ENCODE measurements around the gene RHPN2. TPM values are rescaled to one million over a fixed set of nuclear protein-coding genes. Genes with fewer than 3 reads are reported as not detected.

Gene RHPN2
- polyA plus RNA-seq, 1 donor = 34.4 TPM

DNA sequence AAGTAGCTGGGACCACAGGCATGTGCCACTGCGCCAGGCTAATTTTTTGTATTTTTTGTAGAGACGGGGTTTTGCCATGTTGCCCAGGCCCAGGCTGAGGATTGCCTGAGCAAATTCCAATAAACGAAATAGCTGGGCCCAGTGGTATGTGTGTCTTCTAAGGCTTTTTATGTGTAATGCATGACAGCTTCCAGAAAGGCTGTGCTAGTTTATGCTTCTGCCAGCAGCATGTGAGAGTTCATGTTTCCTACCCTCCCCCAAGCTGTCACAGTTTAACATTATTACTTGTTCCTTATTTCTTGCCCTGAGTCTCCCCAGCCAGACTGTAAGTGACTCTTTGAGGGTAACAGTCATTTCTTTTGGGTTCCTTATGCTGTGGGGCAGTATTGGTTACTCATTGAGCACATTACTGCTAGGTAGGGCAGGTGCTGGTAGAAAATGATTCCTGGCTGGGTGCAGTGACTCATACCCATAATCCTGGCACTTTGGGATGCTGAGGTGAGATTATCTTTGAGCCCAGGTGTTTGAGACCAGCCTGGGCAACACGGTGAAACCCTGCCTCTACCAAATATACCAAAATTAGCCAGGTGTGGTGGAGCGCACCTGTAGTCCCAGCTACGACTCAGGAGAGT is 29.9 kb upstream of the RHPN2 start:
- H3K27me3 ChIP-seq (ENCODE audit: control insufficient read depth, insufficient read depth, low read length) = no peaks in the 10 kb centered on the region
- no peak overlapping the region for H3K27ac ChIP-seq (ENCODE audit: low read length)
- no peak overlapping the region for H3K4me3 ChIP-seq (ENCODE audit: low read length)
- peaks cover 74% of the 10 kb centered on the region for H3K36me3 ChIP-seq (ENCODE audit: control insufficient read depth, insufficient read depth, low read length)
- no peaks in the 10 kb centered on the region for H3K4me1 ChIP-seq (ENCODE audit: control insufficient read depth, insufficient read depth, low read length)
- no peak for DNase-seq
- no CpG with 5 or more reads among the region's 6 CpGs for WGBS (ENCODE audit: insufficient coverage, low lambda C conversion rate)
- H3K9me3 ChIP-seq (ENCODE audit: control insufficient read depth, low read depth, low read length) = peaks cover 2% of the 10 kb centered on the region

DNA sequence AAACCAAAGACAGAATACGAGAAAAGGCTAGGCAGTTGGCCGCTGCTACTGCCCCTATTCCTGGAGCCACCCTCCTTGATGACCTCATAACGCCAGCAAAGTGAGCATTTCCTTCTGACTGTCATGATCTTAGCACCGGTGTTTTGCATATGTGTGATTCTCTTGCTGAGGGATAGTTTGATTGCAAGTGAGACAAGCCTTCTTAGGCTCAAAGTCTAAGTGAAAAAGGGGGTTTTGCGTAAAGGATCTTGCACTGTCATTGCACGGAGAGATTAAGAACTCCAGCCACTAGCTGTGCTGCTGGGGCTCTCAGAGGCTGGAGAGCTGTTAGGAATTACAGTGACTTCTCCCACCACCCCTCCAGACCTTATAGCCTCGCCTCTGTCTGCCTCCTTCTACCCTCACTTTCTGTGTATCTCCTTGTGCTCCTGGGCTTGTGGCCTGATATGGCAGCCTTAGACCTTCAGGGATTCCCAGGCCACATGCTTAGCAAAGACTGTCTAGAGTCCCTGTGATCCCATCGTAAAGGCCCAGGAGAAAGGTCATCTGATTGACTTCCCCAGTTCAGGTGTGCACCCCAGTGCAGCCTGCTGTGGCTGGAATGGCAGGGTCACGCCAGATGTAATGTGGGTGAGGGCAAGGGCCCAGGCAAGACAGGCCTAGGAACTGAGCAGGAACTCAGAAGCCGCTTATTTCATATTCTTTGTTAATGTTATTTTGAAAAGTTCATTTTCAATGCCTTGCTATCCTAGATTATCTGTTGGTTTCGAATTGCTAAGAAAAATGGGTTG is 28.9 kb upstream of the RHPN2 start:
- Histone ChIP-seq H3K36me3 (ENCODE audit: control insufficient read depth, insufficient read depth, low read length) (peaks cover 75% of the 10 kb centered on the region), H3K4me1 (ENCODE audit: control insufficient read depth, insufficient read depth, low read length) (peaks cover 5% of the 10 kb centered on the region), H3K9me3 (ENCODE audit: control insufficient read depth, low read depth, low read length) (no peaks in the 10 kb centered on the region), H3K27me3 (ENCODE audit: control insufficient read depth, insufficient read depth, low read length) (no peaks in the 10 kb centered on the region), H3K4me3 (ENCODE audit: low read length) (no peak overlapping the region), H3K27ac (ENCODE audit: low read length) (no peak overlapping the region)
- no peak for DNase-seq
- WGBS (ENCODE audit: insufficient coverage, low lambda C conversion rate) = 60% methylated on average over 1 of the region's 11 CpGs

DNA sequence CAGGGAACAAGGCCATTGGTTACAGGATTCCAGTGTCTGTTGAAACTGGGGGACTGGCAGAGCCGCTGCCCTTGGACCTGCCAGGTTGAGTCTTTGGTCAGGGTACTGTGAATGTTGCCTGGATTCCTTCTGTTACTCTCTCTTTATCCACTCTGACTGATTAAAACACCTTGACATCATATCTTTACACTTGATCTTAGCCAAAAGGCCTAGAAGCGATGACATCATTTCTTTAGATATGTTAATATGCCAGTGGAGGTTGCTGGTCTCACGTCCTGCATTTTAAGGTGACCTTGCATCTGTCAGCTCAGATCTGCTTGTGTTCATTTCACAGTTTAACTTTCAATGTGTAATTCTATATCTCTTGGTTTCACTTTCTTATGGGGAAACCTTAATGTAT is 25.5 kb upstream of the RHPN2 start:
- no peak for DNase-seq
- H3K4me1 ChIP-seq (ENCODE audit: control insufficient read depth, insufficient read depth, low read length) = peaks cover 11% of the 10 kb centered on the region
- peaks cover 55% of the 10 kb centered on the region for H3K36me3 ChIP-seq (ENCODE audit: control insufficient read depth, insufficient read depth, low read length)
- no CpG with 5 or more reads among the region's 3 CpGs for WGBS (ENCODE audit: insufficient coverage, low lambda C conversion rate)
- no peak overlapping the region for H3K27ac ChIP-seq (ENCODE audit: low read length)
- H3K9me3 ChIP-seq (ENCODE audit: control insufficient read depth, low read depth, low read length) = no peaks in the 10 kb centered on the region
- H3K27me3 ChIP-seq (ENCODE audit: control insufficient read depth, insufficient read depth, low read length) = no peaks in the 10 kb centered on the region
- H3K4me3 ChIP-seq (ENCODE audit: low read length) = no peak overlapping the region

DNA sequence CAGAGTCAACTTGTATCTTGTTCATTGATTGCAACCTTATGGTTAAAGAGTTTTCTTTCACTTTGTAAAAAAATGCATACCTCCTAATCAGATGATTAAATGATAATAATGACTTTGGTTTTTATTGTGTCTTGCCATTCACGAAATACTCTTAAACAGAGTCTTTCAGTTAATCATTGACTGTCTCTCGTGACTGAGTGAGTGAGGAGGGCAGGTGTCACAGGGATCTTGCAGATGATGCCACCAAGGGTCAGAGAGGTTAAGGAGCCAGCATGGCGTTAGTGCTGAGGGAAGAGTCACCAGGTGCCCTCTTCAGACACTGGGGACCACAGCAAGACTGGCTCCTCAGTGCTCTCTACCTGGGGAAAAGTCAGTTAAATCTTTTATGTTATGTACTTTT is 24.3 kb upstream of the RHPN2 start:
- Histone ChIP-seq H3K4me3 (ENCODE audit: low read length) (no peak overlapping the region), H3K4me1 (ENCODE audit: control insufficient read depth, insufficient read depth, low read length) (peaks cover 15% of the 10 kb centered on the region), H3K27ac (ENCODE audit: low read length) (peak overlapping the region; percentile 43), H3K36me3 (ENCODE audit: control insufficient read depth, insufficient read depth, low read length) (peaks cover 44% of the 10 kb centered on the region), H3K9me3 (ENCODE audit: control insufficient read depth, low read depth, low read length) (no peaks in the 10 kb centered on the region), H3K27me3 (ENCODE audit: control insufficient read depth, insufficient read depth, low read length) (no peaks in the 10 kb centered on the region)
- peak; percentile 43 to 70 for DNase-seq
- no CpG with 5 or more reads among the region's 3 CpGs for WGBS (ENCODE audit: insufficient coverage, low lambda C conversion rate)

DNA sequence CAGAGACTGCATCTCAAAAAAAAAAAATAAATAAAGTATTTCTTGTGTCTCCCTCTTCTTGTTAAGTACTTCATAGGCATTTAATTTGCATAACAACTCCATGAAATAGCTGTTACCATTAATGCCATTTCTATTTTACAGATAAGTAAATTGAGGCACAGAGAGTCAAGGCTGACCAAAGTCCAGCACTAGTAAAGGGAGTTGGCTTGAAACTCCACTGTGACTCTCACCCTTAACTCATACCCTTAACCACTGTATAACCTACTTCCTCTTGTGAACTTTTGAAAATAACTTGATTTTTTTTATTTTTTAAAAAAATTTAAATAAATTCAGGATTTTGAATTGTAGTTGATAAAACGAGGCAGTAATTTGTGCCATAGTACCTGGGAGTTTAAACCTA is 22.3 kb upstream of the RHPN2 start:
- peaks cover 28% of the 10 kb centered on the region for H3K36me3 ChIP-seq (ENCODE audit: control insufficient read depth, insufficient read depth, low read length)
- WGBS (ENCODE audit: insufficient coverage, low lambda C conversion rate) = 100% methylated on average over 1 of the region's 1 CpG
- H3K4me1 ChIP-seq (ENCODE audit: control insufficient read depth, insufficient read depth, low read length) = peaks cover 21% of the 10 kb centered on the region
- no peak overlapping the region for H3K27ac ChIP-seq (ENCODE audit: low read length)
- no peaks in the 10 kb centered on the region for H3K9me3 ChIP-seq (ENCODE audit: control insufficient read depth, low read depth, low read length)
- H3K4me3 ChIP-seq (ENCODE audit: low read length) = no peak overlapping the region
- no peak for DNase-seq
- H3K27me3 ChIP-seq (ENCODE audit: control insufficient read depth, insufficient read depth, low read length) = no peaks in the 10 kb centered on the region

DNA sequence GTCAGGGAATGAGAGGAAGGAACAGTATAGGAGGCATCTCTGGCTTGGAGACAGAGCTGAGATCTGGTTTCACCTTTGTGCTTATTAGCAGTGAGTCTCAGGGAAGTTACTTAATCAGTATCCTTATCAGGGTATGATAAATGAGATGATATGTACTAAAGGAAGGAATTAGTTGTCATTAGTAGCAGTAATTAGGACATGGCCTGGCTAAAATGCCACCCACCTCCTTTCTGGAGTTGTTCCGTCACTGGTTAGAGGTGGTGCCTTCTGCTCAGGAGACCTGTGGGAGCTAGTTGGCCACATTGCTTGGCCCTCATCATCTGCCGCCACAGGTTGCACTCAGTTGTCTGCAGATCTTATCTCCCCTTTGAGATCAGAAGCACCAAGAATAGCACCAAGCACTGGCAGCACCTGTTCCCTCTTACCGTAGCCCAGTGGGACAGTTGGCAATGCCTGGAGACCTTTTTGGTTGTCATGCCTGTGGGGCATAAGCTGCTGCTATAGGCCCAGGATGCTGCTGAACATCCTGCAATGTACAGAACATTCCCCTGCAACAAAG is 21.0 kb upstream of the RHPN2 start:
- H3K27ac ChIP-seq (ENCODE audit: low read length) = peak overlapping the region; percentile 47
- no peak overlapping the region for H3K4me3 ChIP-seq (ENCODE audit: low read length)
- H3K4me1 ChIP-seq (ENCODE audit: control insufficient read depth, insufficient read depth, low read length) = peaks cover 21% of the 10 kb centered on the region
- WGBS (ENCODE audit: insufficient coverage, low lambda C conversion rate) = no CpG with 5 or more reads among the region's 3 CpGs
- H3K36me3 ChIP-seq (ENCODE audit: control insufficient read depth, insufficient read depth, low read length) = peaks cover 20% of the 10 kb centered on the region
- H3K9me3 ChIP-seq (ENCODE audit: control insufficient read depth, low read depth, low read length) = no peaks in the 10 kb centered on the region
- DNase-seq = no peak
- H3K27me3 ChIP-seq (ENCODE audit: control insufficient read depth, insufficient read depth, low read length) = no peaks in the 10 kb centered on the region

DNA sequence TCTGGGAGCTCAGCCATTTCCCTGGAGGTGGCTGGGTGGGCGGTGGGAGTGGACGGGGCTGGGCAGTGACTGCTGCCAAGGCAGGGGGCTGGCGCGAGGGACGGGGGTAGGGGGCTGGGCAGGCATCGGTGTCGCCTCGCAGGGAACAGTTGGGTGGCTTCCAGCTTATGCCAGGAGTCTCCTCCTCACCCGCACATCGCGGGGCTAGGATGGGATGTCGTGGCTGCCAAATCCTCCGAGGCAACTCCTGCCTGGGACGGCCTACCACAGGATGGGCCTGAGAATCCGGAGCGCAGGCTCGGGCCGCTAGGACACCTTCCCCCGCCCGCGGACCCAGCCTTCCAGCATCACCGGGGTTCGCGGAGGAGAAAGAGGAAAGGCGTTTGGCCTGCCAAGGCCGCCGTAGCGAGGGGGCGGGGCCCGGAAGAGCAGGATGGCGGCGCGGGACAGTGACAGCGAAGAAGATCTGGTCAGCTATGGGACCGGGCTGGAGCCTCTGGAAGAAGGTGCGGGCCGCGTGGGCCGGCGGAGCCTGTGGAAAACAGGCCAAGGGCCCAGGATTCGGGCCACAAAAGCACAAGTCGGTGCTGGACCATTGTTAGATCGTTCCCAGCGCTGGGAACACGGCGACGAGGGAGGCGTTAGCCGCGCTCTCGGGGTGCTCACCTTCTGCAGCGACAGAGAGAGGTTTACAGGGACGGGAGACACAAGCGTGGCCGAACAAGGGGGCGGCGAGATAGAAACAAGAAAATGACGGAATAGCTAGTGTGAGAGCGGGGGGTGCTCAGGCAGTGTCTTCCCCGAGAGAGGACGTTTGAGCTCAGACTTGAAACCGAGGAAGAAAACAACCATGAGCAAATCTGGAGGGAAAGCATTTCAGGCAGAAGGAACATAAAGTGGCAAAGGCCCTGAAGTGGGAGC is 16.3 kb upstream of the RHPN2 start, which contains the start of gene GPATCH1:
TSS of gene GPATCH1 (plus strand) at position 421 of the 921 bp plus-strand sequence. CDS start at position 434, 13 bp downstream.
- peak; percentile 79 to 89 for DNase-seq
- Histone ChIP-seq H3K4me3 (ENCODE audit: low read length) (peak within 1 kb of the TSS; percentile 82), H3K27ac (ENCODE audit: low read length) (peak within 1 kb of the TSS; percentile 73), H3K27me3 (ENCODE audit: control insufficient read depth, insufficient read depth, low read length) (no peaks in the 10 kb centered on the region), H3K4me1 (ENCODE audit: control insufficient read depth, insufficient read depth, low read length) (peaks cover 31% of the 10 kb centered on the region), H3K9me3 (ENCODE audit: control insufficient read depth, low read depth, low read length) (no peaks in the 10 kb centered on the region), H3K36me3 (ENCODE audit: control insufficient read depth, insufficient read depth, low read length) (no peaks in the 10 kb centered on the region)
- WGBS (ENCODE audit: insufficient coverage, low lambda C conversion rate) = no CpG with 5 or more reads among the region's 62 CpGs

DNA sequence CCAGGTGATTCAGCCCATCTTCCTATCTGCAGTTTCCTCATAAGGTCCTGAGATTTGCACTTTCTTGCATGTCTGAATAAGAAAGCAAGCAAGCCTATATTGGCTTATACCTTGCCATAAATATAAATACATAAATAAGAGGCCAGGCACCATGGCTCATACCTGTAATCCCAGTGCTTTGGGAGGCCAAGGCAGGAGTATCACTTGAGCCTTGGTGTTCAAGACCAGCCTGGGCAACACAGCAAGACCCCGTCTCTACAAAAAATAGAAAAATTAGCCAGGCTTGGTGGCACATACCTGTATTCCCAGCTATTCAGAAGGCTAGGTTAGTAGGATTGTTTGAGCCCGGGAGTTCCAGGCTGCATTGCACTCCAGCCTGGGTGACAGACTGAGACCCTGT is 10.8 kb upstream of the RHPN2 start:
- Histone ChIP-seq H3K36me3 (ENCODE audit: control insufficient read depth, insufficient read depth, low read length) (no peaks in the 10 kb centered on the region), H3K4me1 (ENCODE audit: control insufficient read depth, insufficient read depth, low read length) (peaks cover 16% of the 10 kb centered on the region), H3K9me3 (ENCODE audit: control insufficient read depth, low read depth, low read length) (no peaks in the 10 kb centered on the region), H3K27ac (ENCODE audit: low read length) (no peak overlapping the region), H3K4me3 (ENCODE audit: low read length) (no peak overlapping the region), H3K27me3 (ENCODE audit: control insufficient read depth, insufficient read depth, low read length) (no peaks in the 10 kb centered on the region)
- no CpG with 5 or more reads among the region's 2 CpGs for WGBS (ENCODE audit: insufficient coverage, low lambda C conversion rate)
- no peak for DNase-seq

DNA sequence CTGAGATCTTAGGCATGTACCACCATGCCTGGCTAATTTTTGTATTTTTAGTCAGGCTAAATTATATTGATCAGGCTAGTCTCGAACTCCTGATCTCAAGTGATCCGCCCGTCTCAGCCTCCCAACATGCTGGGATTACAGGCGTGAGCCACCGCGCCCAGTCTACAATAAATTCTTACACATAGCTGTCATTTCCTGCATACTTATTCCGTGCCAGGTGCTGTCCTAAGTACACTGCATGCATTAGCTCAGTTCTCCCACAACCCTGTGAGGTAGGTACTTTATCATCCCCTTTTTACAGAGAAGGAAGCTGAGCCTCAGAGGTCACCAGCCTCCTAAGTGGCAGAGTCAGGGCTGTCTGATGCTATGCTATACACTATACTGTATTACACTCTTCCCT is 7.2 kb upstream of the RHPN2 start:
- H3K4me1 ChIP-seq (ENCODE audit: control insufficient read depth, insufficient read depth, low read length) = no peaks in the 10 kb centered on the region
- no peak overlapping the region for H3K27ac ChIP-seq (ENCODE audit: low read length)
- DNase-seq = peak in 1 of 2 donors; percentile 46
- WGBS (ENCODE audit: insufficient coverage, low lambda C conversion rate) = no CpG with 5 or more reads among the region's 7 CpGs
- H3K4me3 ChIP-seq (ENCODE audit: low read length) = no peak overlapping the region
- H3K27me3 ChIP-seq (ENCODE audit: control insufficient read depth, insufficient read depth, low read length) = no peaks in the 10 kb centered on the region
- no peaks in the 10 kb centered on the region for H3K9me3 ChIP-seq (ENCODE audit: control insufficient read depth, low read depth, low read length)
- H3K36me3 ChIP-seq (ENCODE audit: control insufficient read depth, insufficient read depth, low read length) = no peaks in the 10 kb centered on the region

DNA sequence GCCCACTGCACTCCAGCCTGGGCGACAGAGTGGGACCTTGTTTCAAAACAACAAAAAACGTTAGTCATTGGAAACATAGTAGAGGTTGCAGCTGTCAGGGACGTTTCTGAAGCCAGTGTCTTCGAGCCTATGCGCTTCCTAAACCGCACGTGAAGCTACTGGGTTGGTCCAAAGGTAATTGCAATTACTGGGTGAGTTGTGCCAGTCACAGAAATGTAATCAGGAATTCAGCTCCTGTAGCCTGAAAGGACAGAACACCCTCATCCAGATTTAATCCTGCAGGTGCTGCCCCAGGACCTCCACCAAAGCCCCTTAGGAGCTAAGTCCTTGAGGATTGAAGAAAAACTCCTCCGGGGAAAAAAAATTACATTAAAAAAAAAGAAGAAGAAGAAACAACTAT is 2.4 kb upstream of the RHPN2 start:
- peaks cover 3% of the 10 kb centered on the region for H3K9me3 ChIP-seq (ENCODE audit: control insufficient read depth, low read depth, low read length)
- peaks cover 4% of the 10 kb centered on the region for H3K4me1 ChIP-seq (ENCODE audit: control insufficient read depth, insufficient read depth, low read length)
- no peak for DNase-seq
- H3K27me3 ChIP-seq (ENCODE audit: control insufficient read depth, insufficient read depth, low read length) = peaks cover 10% of the 10 kb centered on the region
- WGBS (ENCODE audit: insufficient coverage, low lambda C conversion rate) = no CpG with 5 or more reads among the region's 8 CpGs
- no peaks in the 10 kb centered on the region for H3K36me3 ChIP-seq (ENCODE audit: control insufficient read depth, insufficient read depth, low read length)
- no peak overlapping the region for H3K4me3 ChIP-seq (ENCODE audit: low read length)
- H3K27ac ChIP-seq (ENCODE audit: low read length) = no peak overlapping the region
